ENCODE measurements around the gene ATG4A.

- no peak for TF ChIP-seq CTCF (IDR thresholded peaks at IDR 0.05)
- TF ChIP-seq POLR2A (IDR thresholded peaks at IDR 0.05): no peak
These were observed 112.0 kb downstream of the ATG4A start for GRCh38 chrX:108203540-108203939.

Measured in right lobe of liver (tissue), 4 donors.